Measurements from ENCODE around the gene DLGAP1.
"Not testable (repeated sequence)": the region's sequence is repeated elsewhere in the genome, so short reads cannot be mapped to it uniquely, and the experiment has no call there.

The DLGAP1 gene

GRCh38 chr18:3603421-3604234 lies 851.5 kb downstream of the DLGAP1 start:
- DNase-seq (ENCODE audit: low spot score): no peak

GRCh38 chr18:3601106-3601755 lies 853.9 kb downstream of the DLGAP1 start:
- DNase-seq (ENCODE audit: low spot score): not testable (repeated sequence)

GRCh38 chr18:3599861-3600260 lies 855.2 kb downstream of the DLGAP1 start:
- no peak for DNase-seq (ENCODE audit: low spot score)

- DNase-seq (ENCODE audit: low spot score): no peak
These were observed 855.9 kb downstream of the DLGAP1 start for GRCh38 chr18:3599195-3599594.

GRCh38 chr18:3598581-3598980 lies 856.5 kb downstream of the DLGAP1 start:
- no peak for DNase-seq (ENCODE audit: low spot score)

- DNase-seq (ENCODE audit: low spot score): no peak
These were observed 857.4 kb downstream of the DLGAP1 start for GRCh38 chr18:3597409-3598357.

GRCh38 chr18:3596637-3597384 lies 858.3 kb downstream of the DLGAP1 start:
- DNase-seq (ENCODE audit: low spot score): no peak

- no peak for DNase-seq (ENCODE audit: low spot score)
These were observed 858.8 kb downstream of the DLGAP1 start for GRCh38 chr18:3596324-3596636.

- DNase-seq (ENCODE audit: low spot score): no peak
These were observed 859.5 kb downstream of the DLGAP1 start for GRCh38 chr18:3595369-3596273.

GRCh38 chr18:3594760-3595368 lies 860.2 kb downstream of the DLGAP1 start:
- DNase-seq (ENCODE audit: low spot score): no peak

GRCh38 chr18:3593904-3594759 lies 861.0 kb downstream of the DLGAP1 start:
- DNase-seq (ENCODE audit: low spot score): peak; percentile 93

- DNase-seq (ENCODE audit: low spot score): no peak
These were observed 861.7 kb downstream of the DLGAP1 start for GRCh38 chr18:3593381-3593903.

GRCh38 chr18:3592864-3593263 lies 862.2 kb downstream of the DLGAP1 start:
- no peak for DNase-seq (ENCODE audit: low spot score)

GRCh38 chr18:3590096-3590630 lies 864.9 kb downstream of the DLGAP1 start:
- DNase-seq (ENCODE audit: low spot score): no peak

- DNase-seq (ENCODE audit: low spot score): no peak
These were observed 869.2 kb downstream of the DLGAP1 start for GRCh38 chr18:3585656-3586509.

- no peak for DNase-seq (ENCODE audit: low spot score)
These were observed 870.1 kb downstream of the DLGAP1 start for GRCh38 chr18:3584897-3585460.

GRCh38 chr18:3584266-3584861 lies 870.7 kb downstream of the DLGAP1 start:
- no peak for DNase-seq (ENCODE audit: low spot score)

All from left forelimb (tissue), 1 donor.